Testis (tissue), 3 donors: Measurements from ENCODE around the gene PLCL1. TPM values are rescaled to one million over a fixed set of nuclear protein-coding genes. Genes with fewer than 3 reads are reported as not detected.

ENCODE experiments used
- DNase-seq: peaks from one replicate; pipeline ENCODE4 v3.0.0-alpha.2; 2019
- H3K27ac ChIP-seq, 2 donors: fragments of 200-600 bp; sonication (generic); one replicate each; pipeline ENCODE4 v1.5.1; 2019
- H3K27me3 ChIP-seq: fragments of 200-600 bp; sonication (generic); one replicate; pipeline ENCODE4 v1.5.1; 2019
- H3K36me3 ChIP-seq: fragments of 200-600 bp; sonication (generic); one replicate; pipeline ENCODE4 v1.5.1; 2017; ENCODE audit warnings: low read depth; ENCODE audit errors: missing control alignments
- H3K4me1 ChIP-seq: fragments of 200-600 bp; sonication (generic); one replicate; pipeline ENCODE4 v1.5.1; 2019
- H3K4me3 ChIP-seq, 2 donors: fragments of 200-600 bp; sonication (generic); one replicate each; pipeline ENCODE4 v1.5.1; 2017 to 2019
- H3K9me3 ChIP-seq: fragments of 200-600 bp; sonication (generic); one replicate; pipeline ENCODE4 v1.5.1; 2017
- CTCF ChIP-seq, 3 experiments: fragments of 450-650 bp in 2 of 3; fragments of 200-600 bp in 1 of 3; sonication (generic) in 1 of 3; IDR thresholded peaks; one replicate each; pipeline ENCODE4 v1.5.1; 2016 to 2019; ENCODE audit warnings: antibody characterized with exemption in 3 of 3, mild to moderate bottlenecking in 2 of 3, moderate library complexity in 1 of 3
- POLR2A ChIP-seq: fragments of 450-650 bp; IDR thresholded peaks from one replicate; pipeline ENCODE4 v1.6.1; 2017; ENCODE audit warnings: antibody characterized with exemption, mild to moderate bottlenecking, moderate library complexity
- WGBS, 2 donors: methylation state at CpG; one replicate each; pipeline ENCODE4 v1.1.5; 2018; 5-methylcytosine and 5-hydroxymethylcytosine counted together
- intact Hi-C: fragments of 100-400 bp; cut with DNase I; formaldehyde crosslinking; loops from one replicate; pipeline ENCODE4 v1.15.1; 2023; ENCODE audit warnings: low total_unique reads
- polyA plus RNA-seq: library from polyadenylated mRNA; stranded (reverse); fragments of 350-450 nt; fragmentation: Illumina TruSeq; extraction: RNeasy Lipid Tissue Mini Kit (QIAGEN cat#74804); gene quantifications from one replicate; pipeline ENCODE4 v1.2.3, GENCODE V29; 2014; ENCODE audit warnings: low read depth, low replicate concordance; ENCODE audit not compliant: insufficient read depth
- total RNA-seq, 2 donors: library from RNA; depleted of rRNA; stranded (reverse); fragments of >200 nt; gene quantifications; one replicate each; pipeline ENCODE4 v1.2.3, GENCODE V29; 2016

The PLCL1 gene
- total and polyA plus RNA-seq, 3 donors from 2014 or later: 2.1 to 2.6 (median 2.4) TPM

GRCh38 chr2:197894751-197895274, 90.4 kb downstream of the PLCL1 start:
- Histone ChIP-seq H3K36me3 (no peaks in the 10 kb centered on the region), H3K9me3 (no peaks in the 10 kb centered on the region), H3K27me3 (no peaks in the 10 kb centered on the region), H3K27ac (no peak overlapping the region), H3K4me3 (no peak overlapping the region), H3K4me1 (no peaks in the 10 kb centered on the region)
- 42 to 65% methylated on average over 2 of the region's 2 CpGs for WGBS, 2 donors
- TF ChIP-seq CTCF (IDR thresholded peaks at IDR 0.05) (no peak), POLR2A (no peak)
- intact Hi-C loops: no loop called here
- no peak for DNase-seq

- Histone ChIP-seq H3K9me3 (no peaks in the 10 kb centered on the region), H3K27ac (no peak overlapping the region), H3K4me3 (no peak overlapping the region), H3K4me1 (no peaks in the 10 kb centered on the region), H3K36me3 (no peaks in the 10 kb centered on the region), H3K27me3 (no peaks in the 10 kb centered on the region)
- no peak for DNase-seq
- intact Hi-C loops: no loop called here
- WGBS, 2 donors: 85 to 86% methylated on average over 4 of the region's 4 CpGs
- TF ChIP-seq CTCF (IDR thresholded peaks at IDR 0.05) (no peak), POLR2A (no peak)
Measured at GRCh38 chr2:197897960-197898678, 93.7 kb downstream of the PLCL1 start.

- Histone ChIP-seq H3K4me3 (no peak overlapping the region), H3K27me3 (no peaks in the 10 kb centered on the region), H3K27ac (no peak overlapping the region), H3K9me3 (no peaks in the 10 kb centered on the region), H3K4me1 (no peaks in the 10 kb centered on the region), H3K36me3 (no peaks in the 10 kb centered on the region)
- intact Hi-C loops: no loop called here
- WGBS, 2 donors: 82 to 89% methylated on average over 2 of the region's 2 CpGs
- no peak for DNase-seq
- TF ChIP-seq CTCF (IDR thresholded peaks at IDR 0.05) (no peak), POLR2A (no peak)
Measured at GRCh38 chr2:197904446-197904845, 100.1 kb downstream of the PLCL1 start.

- 84% methylated on average over 3 of the region's 3 CpGs for WGBS, 2 donors
- no peaks in the 10 kb centered on the region for H3K27me3 ChIP-seq
- H3K4me1 ChIP-seq: no peaks in the 10 kb centered on the region
- no peak overlapping the region for H3K27ac ChIP-seq
- H3K36me3 ChIP-seq: no peaks in the 10 kb centered on the region
- no peak overlapping the region for H3K4me3 ChIP-seq
- no peak for DNase-seq
- TF ChIP-seq CTCF (IDR thresholded peaks at IDR 0.05): no peak
- no peak for TF ChIP-seq POLR2A
- intact Hi-C loops: no loop called here
- no peaks in the 10 kb centered on the region for H3K9me3 ChIP-seq
Measured at GRCh38 chr2:197908156-197908555, 103.8 kb downstream of the PLCL1 start.
